ENCODE results near the gene C1QL2. TPM values are rescaled to one million over a fixed set of nuclear protein-coding genes. Genes with fewer than 3 reads are reported as not detected.

C1QL2 gene
- total RNA-seq, 4 donors from 2014 or later: not detected

DNA sequence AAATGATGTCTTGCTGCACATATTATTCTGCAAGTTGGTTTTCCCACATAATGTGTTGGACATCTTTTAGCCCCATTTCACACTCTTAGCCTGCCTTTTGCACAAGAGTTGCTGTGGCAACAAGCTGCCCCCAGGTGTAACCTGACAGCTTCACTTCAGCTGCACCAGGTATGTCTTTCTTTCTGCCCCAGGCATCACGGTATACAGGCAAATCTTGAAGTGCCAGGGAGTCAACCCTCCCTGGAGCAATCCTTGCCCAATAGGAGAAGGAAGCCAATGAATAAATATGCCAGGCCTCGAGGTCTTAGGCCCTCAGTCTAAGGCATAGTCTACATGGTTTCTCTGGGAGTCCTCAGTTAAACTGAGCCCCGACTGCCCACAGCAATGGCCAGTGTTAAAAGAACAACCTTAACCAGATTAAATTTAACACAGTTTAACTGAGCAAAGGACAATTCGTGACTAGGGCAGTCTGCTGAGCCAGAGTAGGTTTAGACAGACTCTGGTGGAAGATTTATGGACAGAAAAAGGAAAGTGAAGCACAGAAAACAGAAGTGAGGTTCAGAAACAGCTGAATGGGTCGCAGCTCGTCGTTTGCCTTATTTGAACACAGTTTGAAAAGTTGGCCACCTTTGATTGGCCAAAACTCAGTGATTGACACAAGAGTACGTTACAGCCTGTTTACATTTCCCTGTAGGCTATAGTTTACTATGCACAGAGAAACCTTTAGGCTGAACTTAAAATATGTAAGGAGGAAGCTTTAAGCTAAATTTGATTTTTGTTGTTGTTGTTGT lies 32.0 kb upstream of the C1QL2 start:
- WGBS: 67% methylated on average over 8 of the region's 8 CpGs
- no peaks in the 10 kb centered on the region for H3K36me3 ChIP-seq
- peaks cover 0 to 28% (median 0%) of the 10 kb centered on the region in 4 donors for H3K27me3 ChIP-seq
- DNase-seq (ENCODE audit: extremely low spot score): no peak
- TF ChIP-seq, protein P1, sequence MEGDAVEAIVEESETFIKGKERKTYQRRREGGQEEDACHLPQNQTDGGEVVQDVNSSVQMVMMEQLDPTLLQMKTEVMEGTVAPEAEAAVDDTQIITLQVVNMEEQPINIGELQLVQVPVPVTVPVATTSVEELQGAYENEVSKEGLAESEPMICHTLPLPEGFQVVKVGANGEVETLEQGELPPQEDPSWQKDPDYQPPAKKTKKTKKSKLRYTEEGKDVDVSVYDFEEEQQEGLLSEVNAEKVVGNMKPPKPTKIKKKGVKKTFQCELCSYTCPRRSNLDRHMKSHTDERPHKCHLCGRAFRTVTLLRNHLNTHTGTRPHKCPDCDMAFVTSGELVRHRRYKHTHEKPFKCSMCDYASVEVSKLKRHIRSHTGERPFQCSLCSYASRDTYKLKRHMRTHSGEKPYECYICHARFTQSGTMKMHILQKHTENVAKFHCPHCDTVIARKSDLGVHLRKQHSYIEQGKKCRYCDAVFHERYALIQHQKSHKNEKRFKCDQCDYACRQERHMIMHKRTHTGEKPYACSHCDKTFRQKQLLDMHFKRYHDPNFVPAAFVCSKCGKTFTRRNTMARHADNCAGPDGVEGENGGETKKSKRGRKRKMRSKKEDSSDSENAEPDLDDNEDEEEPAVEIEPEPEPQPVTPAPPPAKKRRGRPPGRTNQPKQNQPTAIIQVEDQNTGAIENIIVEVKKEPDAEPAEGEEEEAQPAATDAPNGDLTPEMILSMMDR (IDR thresholded peaks at IDR 0.05): no peak
- no peak for TF ChIP-seq POLR2AphosphoS5 (IDR thresholded peaks at IDR 0.05)
- no peak for TF ChIP-seq EP300 (IDR thresholded peaks at IDR 0.05)
- TF ChIP-seq POLR2A (IDR thresholded peaks at IDR 0.05; ENCODE audit: low read depth): no peak
- no peak overlapping the region for H3K27ac ChIP-seq (replicated peaks in 1 of 4)
- no peaks in the 10 kb centered on the region for H3K9me3 ChIP-seq
- no peaks in the 10 kb centered on the region for H3K4me1 ChIP-seq
- intact Hi-C loops (cut with DNase I): no loop called here
- H3K4me3 ChIP-seq: no peak overlapping the region

DNA sequence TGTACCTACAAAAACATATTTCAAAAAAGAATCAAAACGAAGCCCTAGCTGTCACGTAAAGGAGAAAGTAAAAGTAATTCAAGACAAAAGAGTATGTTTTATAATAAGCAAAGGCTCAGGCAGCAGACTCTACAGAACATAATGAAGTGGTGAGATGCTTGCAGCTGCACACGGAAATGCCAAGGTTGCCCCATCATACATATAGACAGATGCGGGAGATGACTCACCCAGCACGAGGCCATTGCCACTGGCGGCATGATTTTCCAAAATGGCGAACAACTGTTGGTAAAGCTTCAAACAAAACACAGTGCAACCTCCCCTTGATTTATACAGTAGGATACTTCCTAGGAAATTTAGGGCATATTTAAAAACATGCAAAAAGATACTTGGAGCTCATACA lies 26.0 kb upstream of the C1QL2 start:
- no peak for DNase-seq (ENCODE audit: extremely low spot score)
- Histone ChIP-seq H3K27ac (replicated peaks in 1 of 4) (no peak overlapping the region), H3K4me3 (no peak overlapping the region), H3K27me3 (peaks cover 0 to 10% (median 0%) of the 10 kb centered on the region in 4 donors), H3K9me3 (no peaks in the 10 kb centered on the region), H3K4me1 (no peaks in the 10 kb centered on the region), H3K36me3 (no peaks in the 10 kb centered on the region)
- WGBS: 89% methylated on average over 7 of the region's 7 CpGs
- intact Hi-C loops (cut with DNase I): no loop called here
- TF ChIP-seq POLR2A (IDR thresholded peaks at IDR 0.05; ENCODE audit: low read depth): no peak
- TF ChIP-seq, protein P1 (IDR thresholded peaks at IDR 0.05): no peak
- no peak for TF ChIP-seq EP300 (IDR thresholded peaks at IDR 0.05)
- TF ChIP-seq POLR2AphosphoS5 (IDR thresholded peaks at IDR 0.05): no peak

DNA sequence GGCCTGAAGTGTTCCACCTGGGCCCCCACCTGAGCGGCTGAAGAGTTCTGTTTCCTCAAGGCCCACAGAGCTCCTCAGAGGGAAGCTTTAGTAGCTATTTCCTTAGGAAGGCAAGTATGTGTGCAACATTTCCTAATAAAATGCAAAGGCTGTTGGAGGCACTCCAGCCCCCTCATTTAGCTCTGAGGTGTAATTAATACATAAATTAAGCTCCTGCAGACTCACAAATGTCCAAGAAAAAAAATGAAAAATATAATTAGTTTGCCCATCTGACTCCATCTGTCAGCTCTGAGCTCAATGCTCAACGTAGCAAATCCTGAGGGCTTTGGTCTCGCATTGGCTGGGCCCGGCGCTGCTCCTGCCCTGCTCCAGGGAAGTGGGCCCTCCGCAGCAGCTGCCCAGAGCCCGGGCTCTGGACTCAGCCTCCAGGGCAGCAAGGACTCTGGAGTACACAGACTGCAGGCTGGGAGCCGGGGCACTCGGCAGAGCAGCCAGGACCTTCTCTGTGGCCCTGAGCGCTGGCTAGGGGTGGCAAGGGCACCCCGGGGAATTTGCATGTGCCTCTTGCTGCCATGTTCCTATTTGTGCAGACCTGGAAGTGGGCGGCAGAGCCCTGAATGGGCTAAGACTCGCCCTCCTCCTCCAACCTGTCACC lies 23.4 kb upstream of the C1QL2 start:
- no peak for DNase-seq (ENCODE audit: extremely low spot score)
- no peak overlapping the region for H3K4me3 ChIP-seq
- 89% methylated on average over 9 of the region's 13 CpGs for WGBS
- intact Hi-C loops (cut with DNase I): no loop called here
- no peaks in the 10 kb centered on the region for H3K4me1 ChIP-seq
- no peaks in the 10 kb centered on the region for H3K36me3 ChIP-seq
- H3K9me3 ChIP-seq: no peaks in the 10 kb centered on the region
- TF ChIP-seq EP300 (IDR thresholded peaks at IDR 0.05) (no peak), POLR2AphosphoS5 (IDR thresholded peaks at IDR 0.05) (no peak), POLR2A (IDR thresholded peaks at IDR 0.05; ENCODE audit: low read depth) (no peak)
- TF ChIP-seq, protein P1 (IDR thresholded peaks at IDR 0.05): no peak
- peaks cover 0 to 5% (median 0%) of the 10 kb centered on the region in 4 donors for H3K27me3 ChIP-seq
- H3K27ac ChIP-seq (replicated peaks in 1 of 4): no peak overlapping the region

DNA sequence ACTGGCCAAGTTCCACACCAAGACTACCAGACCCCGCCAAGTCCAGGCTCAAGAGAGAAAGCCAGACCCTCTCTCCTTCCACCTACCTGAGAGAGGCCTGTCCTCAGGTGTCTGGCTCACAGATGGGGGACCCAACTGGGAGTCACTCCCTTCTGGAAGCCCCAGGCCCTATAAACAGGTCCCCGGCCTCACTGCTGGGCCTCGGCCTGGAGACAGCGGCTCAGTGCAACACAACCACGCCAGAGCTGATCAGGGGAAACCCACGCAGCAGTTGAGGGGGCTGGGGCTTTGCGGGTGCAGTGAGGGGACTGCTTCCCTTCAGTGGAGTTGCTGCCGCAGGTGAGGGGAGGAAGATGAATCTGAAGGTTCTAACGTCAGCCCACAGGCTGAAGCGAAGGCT lies 22.8 kb upstream of the C1QL2 start:
- peaks cover 0 to 5% (median 0%) of the 10 kb centered on the region in 4 donors for H3K27me3 ChIP-seq
- H3K9me3 ChIP-seq: no peaks in the 10 kb centered on the region
- WGBS: 89% methylated on average over 10 of the region's 10 CpGs
- H3K27ac ChIP-seq (replicated peaks in 1 of 4): no peak overlapping the region
- no peaks in the 10 kb centered on the region for H3K4me1 ChIP-seq
- intact Hi-C loops (cut with DNase I): no loop called here
- no peaks in the 10 kb centered on the region for H3K36me3 ChIP-seq
- TF ChIP-seq POLR2AphosphoS5 (IDR thresholded peaks at IDR 0.05) (no peak), POLR2A (IDR thresholded peaks at IDR 0.05; ENCODE audit: low read depth) (no peak), EP300 (IDR thresholded peaks at IDR 0.05) (no peak)
- TF ChIP-seq, protein P1 (IDR thresholded peaks at IDR 0.05): no peak
- no peak for DNase-seq (ENCODE audit: extremely low spot score)
- no peak overlapping the region for H3K4me3 ChIP-seq
